ENCODE data around the gene AMZ2. TPM values are rescaled to one million over a fixed set of nuclear protein-coding genes. Genes with fewer than 3 reads are reported as not detected.
"Not testable (repeated sequence)": the region's sequence is repeated elsewhere in the genome, so short reads cannot be mapped to it uniquely, and the experiment has no call there.

The AMZ2 gene
- total RNA-seq, 1 experiment from 2014 or later = 62.2 TPM

DNA sequence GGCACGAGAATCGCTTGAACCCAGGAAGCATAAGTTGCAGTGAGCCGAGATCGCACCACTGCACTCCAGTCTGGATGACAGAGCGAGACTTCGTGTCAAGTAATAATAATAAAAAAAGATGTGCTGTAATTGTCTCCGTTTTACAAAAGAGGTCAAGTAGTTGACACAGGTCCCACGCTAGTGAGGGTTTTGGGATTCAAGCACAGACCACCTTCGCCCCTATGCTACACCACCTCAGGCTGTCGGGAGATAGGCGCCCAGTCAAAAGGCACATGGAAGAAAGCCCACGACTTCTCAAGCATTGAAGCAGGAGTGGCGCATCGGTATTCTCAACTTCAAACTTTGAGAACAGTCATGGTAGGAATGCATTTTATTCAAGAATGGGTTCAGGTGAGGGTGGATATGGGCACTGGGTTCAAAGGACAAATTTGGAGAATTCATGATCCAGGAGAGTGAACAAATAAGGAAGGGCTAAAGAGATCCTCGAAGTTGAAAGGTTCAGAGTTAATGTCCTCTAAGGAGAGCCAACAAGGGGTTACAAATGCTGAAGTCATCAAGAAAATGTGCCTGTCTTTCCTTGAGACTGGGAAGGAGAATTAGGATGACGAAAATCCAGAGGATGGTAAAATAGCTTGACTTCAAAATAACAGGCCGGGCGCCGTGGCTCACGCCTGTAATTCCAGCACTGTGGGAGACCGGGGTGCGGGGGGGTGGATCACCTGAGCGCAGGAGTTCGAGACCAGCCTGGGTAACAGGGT, 1.4 kb upstream of the AMZ2 start:
- peak overlapping the region; percentile 96 for H3K4me3 Mint-ChIP-seq (ENCODE audit: low read depth, unreplicated experiment)
- no peak for DNase-seq
- H3K27ac Mint-ChIP-seq (ENCODE audit: unreplicated experiment) = peak overlapping the region; percentile 65
- H3K9me3 Mint-ChIP-seq (ENCODE audit: low read depth, unreplicated experiment) = no peaks in the 10 kb centered on the region
- intact Hi-C loops (cut with micrococcal nuclease; ENCODE audit: unreplicated experiment) = no loop called here
- no peaks in the 10 kb centered on the region for H3K27me3 Mint-ChIP-seq (ENCODE audit: unreplicated experiment)
- TSS peak; percentile 91 for BruUV-seq (replicated peaks)
- TF ChIP-seq, protein P1, sequence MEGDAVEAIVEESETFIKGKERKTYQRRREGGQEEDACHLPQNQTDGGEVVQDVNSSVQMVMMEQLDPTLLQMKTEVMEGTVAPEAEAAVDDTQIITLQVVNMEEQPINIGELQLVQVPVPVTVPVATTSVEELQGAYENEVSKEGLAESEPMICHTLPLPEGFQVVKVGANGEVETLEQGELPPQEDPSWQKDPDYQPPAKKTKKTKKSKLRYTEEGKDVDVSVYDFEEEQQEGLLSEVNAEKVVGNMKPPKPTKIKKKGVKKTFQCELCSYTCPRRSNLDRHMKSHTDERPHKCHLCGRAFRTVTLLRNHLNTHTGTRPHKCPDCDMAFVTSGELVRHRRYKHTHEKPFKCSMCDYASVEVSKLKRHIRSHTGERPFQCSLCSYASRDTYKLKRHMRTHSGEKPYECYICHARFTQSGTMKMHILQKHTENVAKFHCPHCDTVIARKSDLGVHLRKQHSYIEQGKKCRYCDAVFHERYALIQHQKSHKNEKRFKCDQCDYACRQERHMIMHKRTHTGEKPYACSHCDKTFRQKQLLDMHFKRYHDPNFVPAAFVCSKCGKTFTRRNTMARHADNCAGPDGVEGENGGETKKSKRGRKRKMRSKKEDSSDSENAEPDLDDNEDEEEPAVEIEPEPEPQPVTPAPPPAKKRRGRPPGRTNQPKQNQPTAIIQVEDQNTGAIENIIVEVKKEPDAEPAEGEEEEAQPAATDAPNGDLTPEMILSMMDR (IDR thresholded peaks at IDR 0.05; ENCODE audit: unreplicated experiment) = no peak
- peaks cover 6% of the 10 kb centered on the region for H3K4me1 Mint-ChIP-seq (ENCODE audit: low read depth, unreplicated experiment)
- H3K36me3 Mint-ChIP-seq (ENCODE audit: insufficient read depth, unreplicated experiment) = peaks cover 26% of the 10 kb centered on the region
- CTCF ChIA-PET = interaction anchor here (0.6 to 1.4 kb wide), 3 partner anchors 10 to 215 kb away, joined by 3 to 5 read pairs (median 4); no protein-coding TSS in a partner anchor

DNA sequence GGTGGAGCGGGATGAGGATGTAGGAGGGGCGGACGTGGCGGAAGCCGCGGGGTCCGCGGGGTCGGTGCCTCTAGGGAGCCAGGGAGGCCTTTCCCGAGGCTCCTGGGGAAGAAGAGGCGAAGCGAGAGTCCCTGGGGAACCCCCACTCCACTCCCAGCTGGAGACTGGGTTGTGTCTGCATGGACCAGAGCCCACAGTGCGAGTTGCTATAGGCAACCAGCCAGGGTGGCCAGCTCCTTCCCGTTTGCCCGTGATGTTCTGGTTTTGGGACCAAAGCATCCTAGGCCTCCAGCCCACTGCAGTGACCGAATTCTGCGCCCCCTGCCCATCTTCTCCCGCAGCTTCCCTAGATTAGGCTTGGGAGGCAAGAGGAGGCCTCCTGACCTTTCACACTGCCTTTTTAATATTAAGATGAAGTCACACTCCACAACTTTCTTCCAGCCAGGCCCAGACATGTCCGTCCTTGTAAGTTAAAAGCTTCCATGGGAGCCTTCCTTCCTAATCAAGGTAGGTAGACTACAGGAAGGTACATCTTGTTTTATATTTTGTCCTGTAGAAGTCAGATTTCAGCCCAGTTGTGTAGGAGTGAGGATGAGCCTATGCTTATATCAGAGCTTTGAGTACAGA, 469 bp downstream of the AMZ2 start:
- Mint-ChIP-seq H3K36me3 (ENCODE audit: insufficient read depth, unreplicated experiment) (peaks cover 31% of the 10 kb centered on the region), H3K27me3 (ENCODE audit: unreplicated experiment) (no peaks in the 10 kb centered on the region), H3K27ac (ENCODE audit: unreplicated experiment) (peak overlapping the region; percentile 60), H3K4me1 (ENCODE audit: low read depth, unreplicated experiment) (peaks cover 6% of the 10 kb centered on the region), H3K9me3 (ENCODE audit: low read depth, unreplicated experiment) (no peaks in the 10 kb centered on the region), H3K4me3 (ENCODE audit: low read depth, unreplicated experiment) (peak overlapping the region; percentile 96)
- intact Hi-C loops (cut with micrococcal nuclease; ENCODE audit: unreplicated experiment) = no loop called here
- TF ChIP-seq, protein P1 (IDR thresholded peaks at IDR 0.05; ENCODE audit: unreplicated experiment) = no peak
- CTCF ChIA-PET = interaction anchor here (0.5 to 1.5 kb wide), 5 partner anchors 10 to 793 kb away, joined by 3 to 6 read pairs (median 3); no protein-coding TSS in a partner anchor
- BruUV-seq (replicated peaks) = TSS peak; percentile 48
- no peak for DNase-seq

DNA sequence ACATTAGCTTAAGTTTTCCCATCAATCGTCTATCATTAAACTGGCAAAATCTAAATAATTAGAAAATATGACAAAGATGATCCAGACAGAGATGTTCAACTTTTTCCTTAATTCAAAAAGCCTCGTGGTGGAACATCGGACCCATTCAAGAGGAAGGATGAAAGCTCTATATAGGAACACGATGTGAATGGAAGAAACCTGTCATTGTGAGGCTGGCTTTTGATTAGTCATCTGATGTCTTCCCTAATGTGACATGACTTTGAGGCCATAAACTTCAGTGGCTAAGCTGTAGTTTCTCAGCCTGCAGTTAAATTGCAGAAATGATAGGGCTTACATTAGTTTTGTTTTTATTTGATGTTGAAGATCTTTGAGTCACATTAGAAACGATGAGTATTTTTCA, 1.0 kb downstream of the AMZ2 start:
- CTCF ChIA-PET = interaction anchor here (0.6 to 1.5 kb wide), 2 partner anchors 44 to 140 kb away, joined by 3 to 6 read pairs; no protein-coding TSS in a partner anchor
- Mint-ChIP-seq H3K27me3 (ENCODE audit: unreplicated experiment) (no peaks in the 10 kb centered on the region), H3K27ac (ENCODE audit: unreplicated experiment) (peak overlapping the region; percentile 60), H3K4me1 (ENCODE audit: low read depth, unreplicated experiment) (peaks cover 6% of the 10 kb centered on the region), H3K36me3 (ENCODE audit: insufficient read depth, unreplicated experiment) (peaks cover 32% of the 10 kb centered on the region), H3K4me3 (ENCODE audit: low read depth, unreplicated experiment) (peak overlapping the region; percentile 96), H3K9me3 (ENCODE audit: low read depth, unreplicated experiment) (no peaks in the 10 kb centered on the region)
- BruUV-seq (replicated peaks) = no TSS peak
- DNase-seq = no peak
- TF ChIP-seq, protein P1 (IDR thresholded peaks at IDR 0.05; ENCODE audit: unreplicated experiment) = no peak
- intact Hi-C loops (cut with micrococcal nuclease; ENCODE audit: unreplicated experiment) = no loop called here

DNA sequence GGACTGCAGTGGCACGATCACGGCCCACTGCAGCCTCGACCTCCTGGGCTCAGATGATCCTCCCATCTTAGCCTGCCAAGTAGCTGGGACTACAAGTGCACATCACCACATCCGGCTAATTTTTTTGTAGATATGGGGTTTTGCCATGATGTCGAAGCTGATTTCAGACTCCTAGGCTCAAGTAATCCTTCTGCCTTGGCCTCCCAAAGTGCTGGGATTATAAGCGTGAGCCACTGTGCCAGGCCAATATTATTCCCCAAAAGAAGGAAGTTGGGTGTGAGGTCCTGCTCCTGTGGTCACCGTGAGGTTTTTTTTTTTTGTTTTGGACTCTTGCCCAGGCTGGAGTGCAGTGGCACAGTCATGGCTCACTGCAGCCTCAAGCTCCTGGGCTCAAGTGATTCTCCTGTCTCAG, 1.5 kb downstream of the AMZ2 start:
- Mint-ChIP-seq H3K27me3 (ENCODE audit: unreplicated experiment) (no peaks in the 10 kb centered on the region), H3K4me3 (ENCODE audit: low read depth, unreplicated experiment) (no peak overlapping the region), H3K27ac (ENCODE audit: unreplicated experiment) (no peak overlapping the region), H3K9me3 (ENCODE audit: low read depth, unreplicated experiment) (no peaks in the 10 kb centered on the region), H3K4me1 (ENCODE audit: low read depth, unreplicated experiment) (peaks cover 6% of the 10 kb centered on the region), H3K36me3 (ENCODE audit: insufficient read depth, unreplicated experiment) (peaks cover 32% of the 10 kb centered on the region)
- CTCF ChIA-PET = interaction anchor here (0.6 kb wide), 1 partner anchor 139 kb away, joined by 3 read pairs; no protein-coding TSS in a partner anchor
- TF ChIP-seq, protein P1 (IDR thresholded peaks at IDR 0.05; ENCODE audit: unreplicated experiment) = no peak
- no TSS peak for BruUV-seq (replicated peaks)
- no peak for DNase-seq
- intact Hi-C loops (cut with micrococcal nuclease; ENCODE audit: unreplicated experiment) = no loop called here

DNA sequence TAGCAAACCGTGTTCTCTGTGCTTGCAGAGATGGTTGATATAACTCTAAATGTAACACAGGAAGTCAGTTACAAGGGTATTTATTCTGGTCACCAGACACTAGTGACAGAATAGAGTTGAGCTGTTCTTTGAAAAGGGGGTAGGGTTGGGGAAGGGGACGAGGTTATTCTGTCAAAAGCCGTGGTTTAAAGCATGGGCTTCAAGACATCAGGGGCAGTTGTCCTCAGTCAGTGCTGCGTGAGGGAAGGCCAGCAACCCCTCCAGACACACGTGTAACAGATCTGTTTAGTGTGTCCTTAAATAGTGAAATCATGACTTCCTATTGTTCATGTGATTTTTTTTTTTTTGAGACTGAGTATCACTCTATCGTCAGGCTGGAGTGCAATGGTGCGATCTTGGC, 5.6 kb downstream of the AMZ2 start:
- H3K36me3 Mint-ChIP-seq (ENCODE audit: insufficient read depth, unreplicated experiment); CTCF ChIA-PET; intact Hi-C loops (cut with micrococcal nuclease; ENCODE audit: unreplicated experiment): not testable (repeated sequence)

More for the DNA sequence above, 5.6 kb downstream of the AMZ2 start:
- not testable (repeated sequence) for H3K27me3 Mint-ChIP-seq (ENCODE audit: unreplicated experiment); H3K4me1 Mint-ChIP-seq (ENCODE audit: low read depth, unreplicated experiment); BruUV-seq (replicated peaks); H3K4me3 Mint-ChIP-seq (ENCODE audit: low read depth, unreplicated experiment); H3K27ac Mint-ChIP-seq (ENCODE audit: unreplicated experiment); DNase-seq; H3K9me3 Mint-ChIP-seq (ENCODE audit: low read depth, unreplicated experiment)
